ENCODE measurements around the gene LAMA2. TPM values are rescaled to one million over a fixed set of nuclear protein-coding genes. Genes with fewer than 3 reads are reported as not detected.

The LAMA2 gene
- total RNA-seq, 1 donor from 2014 or later, result 0.23 TPM

DNA sequence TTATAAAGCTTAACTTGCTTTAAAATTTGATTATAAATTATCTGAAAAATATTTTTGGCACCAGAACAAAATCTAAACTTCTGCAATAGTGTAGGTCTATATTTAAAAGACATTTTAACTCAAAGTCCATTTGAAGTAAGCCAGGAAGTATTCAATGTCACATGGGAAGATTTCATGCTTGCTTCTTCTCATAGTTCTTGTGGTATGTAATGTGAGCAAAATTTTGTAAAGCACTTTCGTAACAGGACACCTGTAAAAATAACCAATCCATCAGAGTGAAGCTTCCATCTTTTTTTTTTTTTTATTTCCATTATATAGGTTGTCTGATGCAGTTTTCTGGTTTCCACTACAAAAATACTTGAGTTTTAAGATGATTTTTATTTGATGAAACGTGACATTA lies 386.1 kb downstream of the LAMA2 start:
- no peak overlapping the region for H3K27ac Mint-ChIP-seq
- H3K27me3 Mint-ChIP-seq (ENCODE audit: low read depth), result no peaks in the 10 kb centered on the region
- no peaks in the 10 kb centered on the region for H3K36me3 Mint-ChIP-seq (ENCODE audit: low read depth)

DNA sequence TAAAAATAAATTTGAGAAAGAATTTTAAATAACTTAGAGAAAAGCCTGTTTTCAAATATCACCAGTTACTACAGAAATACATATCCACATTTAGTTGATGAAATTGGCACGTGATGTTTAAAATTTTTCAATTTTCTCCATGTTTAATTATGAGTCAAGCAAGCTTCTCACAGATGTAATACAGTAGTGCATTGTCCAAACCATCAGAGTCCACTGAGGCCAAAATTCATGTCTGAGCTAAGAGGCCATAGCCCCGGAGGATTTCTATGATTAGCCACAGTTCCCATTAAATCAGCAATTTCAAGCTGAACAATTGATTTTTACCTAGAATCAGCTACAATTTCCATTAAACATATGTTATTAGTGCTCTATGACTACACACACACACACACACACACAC lies 387.0 kb downstream of the LAMA2 start:
- no peak for DNase-seq (ENCODE audit: low spot score)
- Mint-ChIP-seq H3K36me3 (ENCODE audit: low read depth) (no peaks in the 10 kb centered on the region), H3K4me1 (ENCODE audit: low read depth) (no peaks in the 10 kb centered on the region), H3K4me3 (ENCODE audit: low read depth) (no peak overlapping the region), H3K9me3 (no peaks in the 10 kb centered on the region), H3K27me3 (ENCODE audit: low read depth) (no peaks in the 10 kb centered on the region), H3K27ac (no peak overlapping the region)
- intact Hi-C loops (cut with micrococcal nuclease), result no loop called here

More for the DNA sequence above, 386.1 kb downstream of the LAMA2 start:
- DNase-seq (ENCODE audit: low spot score), result no peak
- Mint-ChIP-seq H3K4me1 (ENCODE audit: low read depth) (no peaks in the 10 kb centered on the region), H3K4me3 (ENCODE audit: low read depth) (no peak overlapping the region), H3K9me3 (no peaks in the 10 kb centered on the region)
- intact Hi-C loops (cut with micrococcal nuclease), result no loop called here

DNA sequence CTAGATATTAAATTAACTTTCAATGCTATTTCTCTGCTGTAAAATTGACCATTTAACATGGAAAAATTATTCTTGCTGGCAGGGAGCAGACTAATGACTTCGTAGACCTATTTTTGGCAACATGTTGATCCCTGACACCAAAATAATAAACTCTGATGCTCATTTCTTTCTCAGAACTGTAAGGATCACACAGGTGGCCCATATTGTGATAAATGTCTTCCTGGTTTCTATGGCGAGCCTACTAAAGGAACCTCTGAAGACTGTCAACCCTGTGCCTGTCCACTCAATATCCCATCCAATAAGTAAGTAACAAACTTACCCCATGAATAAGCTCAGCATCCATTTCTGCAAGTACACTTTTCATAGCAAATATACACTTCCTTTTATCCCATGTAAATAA lies 387.5 kb downstream of the LAMA2 start:
- Mint-ChIP-seq H3K27me3 (ENCODE audit: low read depth) (no peaks in the 10 kb centered on the region), H3K4me1 (ENCODE audit: low read depth) (no peaks in the 10 kb centered on the region), H3K9me3 (no peaks in the 10 kb centered on the region), H3K4me3 (ENCODE audit: low read depth) (no peak overlapping the region), H3K27ac (no peak overlapping the region), H3K36me3 (ENCODE audit: low read depth) (no peaks in the 10 kb centered on the region)
- intact Hi-C loops (cut with micrococcal nuclease), result no loop called here
- DNase-seq (ENCODE audit: low spot score), result no peak

DNA sequence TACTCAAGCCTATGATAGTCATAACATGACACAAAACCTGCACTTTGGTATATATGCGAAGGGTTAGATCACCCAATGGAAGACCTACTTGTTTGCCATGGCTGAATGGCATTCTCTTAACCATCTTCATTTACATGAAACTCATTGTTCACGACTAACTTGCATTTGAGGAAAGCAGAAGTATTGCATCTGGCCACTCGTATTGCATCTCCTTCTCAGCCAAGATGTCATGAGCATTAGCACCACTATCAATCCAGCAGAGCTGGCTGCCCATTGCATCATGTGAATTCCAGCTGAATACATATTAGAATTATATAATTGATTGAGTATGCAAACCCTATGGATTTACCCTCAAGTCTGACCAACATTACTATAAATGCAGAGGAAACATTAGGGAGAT lies 390.2 kb downstream of the LAMA2 start:
- H3K27ac Mint-ChIP-seq, result no peak overlapping the region
- no peak overlapping the region for H3K4me3 Mint-ChIP-seq (ENCODE audit: low read depth)
- peaks cover 4% of the 10 kb centered on the region for H3K4me1 Mint-ChIP-seq (ENCODE audit: low read depth)
- no peak for DNase-seq (ENCODE audit: low spot score)
- peaks cover 4% of the 10 kb centered on the region for H3K27me3 Mint-ChIP-seq (ENCODE audit: low read depth)
- no peaks in the 10 kb centered on the region for H3K36me3 Mint-ChIP-seq (ENCODE audit: low read depth)
- intact Hi-C loops (cut with micrococcal nuclease), result no loop called here
- no peaks in the 10 kb centered on the region for H3K9me3 Mint-ChIP-seq

- H3K27ac Mint-ChIP-seq, result no peak overlapping the region
- no peak for DNase-seq (ENCODE audit: low spot score)
- H3K4me1 Mint-ChIP-seq (ENCODE audit: low read depth), result peaks cover 10% of the 10 kb centered on the region
- H3K4me3 Mint-ChIP-seq (ENCODE audit: low read depth), result no peak overlapping the region
- H3K27me3 Mint-ChIP-seq (ENCODE audit: low read depth), result peaks cover 4% of the 10 kb centered on the region
- H3K9me3 Mint-ChIP-seq, result no peaks in the 10 kb centered on the region
- intact Hi-C loops (cut with micrococcal nuclease), result no loop called here
- no peaks in the 10 kb centered on the region for H3K36me3 Mint-ChIP-seq (ENCODE audit: low read depth)
Measured at GRCh38 chr6:129276461-129276860, 393.5 kb downstream of the LAMA2 start.

DNA sequence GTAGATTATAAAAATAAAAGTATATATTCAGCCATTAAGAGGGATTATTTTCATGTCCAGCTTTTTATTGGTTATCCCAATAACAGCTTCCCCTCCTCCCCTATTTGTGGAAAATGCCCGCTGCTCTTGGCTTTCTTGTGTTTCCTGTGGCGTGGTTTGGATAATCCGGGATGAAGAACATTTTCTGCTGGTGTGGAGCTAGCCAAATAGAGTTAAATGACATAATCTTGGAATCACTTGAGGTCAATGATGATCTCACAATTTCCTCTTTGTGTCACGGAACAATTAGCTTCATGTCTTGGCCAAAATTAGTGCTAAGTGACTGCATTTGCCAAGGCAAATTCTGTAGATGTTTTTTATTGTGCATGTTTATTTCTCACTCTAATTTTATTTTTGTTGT lies 394.0 kb downstream of the LAMA2 start:
- Mint-ChIP-seq H3K27ac (no peak overlapping the region), H3K27me3 (ENCODE audit: low read depth) (peaks cover 4% of the 10 kb centered on the region), H3K4me3 (ENCODE audit: low read depth) (no peak overlapping the region), H3K4me1 (ENCODE audit: low read depth) (peaks cover 10% of the 10 kb centered on the region), H3K9me3 (no peaks in the 10 kb centered on the region), H3K36me3 (ENCODE audit: low read depth) (no peaks in the 10 kb centered on the region)
- intact Hi-C loops (cut with micrococcal nuclease), result no loop called here
- DNase-seq (ENCODE audit: low spot score), result no peak

DNA sequence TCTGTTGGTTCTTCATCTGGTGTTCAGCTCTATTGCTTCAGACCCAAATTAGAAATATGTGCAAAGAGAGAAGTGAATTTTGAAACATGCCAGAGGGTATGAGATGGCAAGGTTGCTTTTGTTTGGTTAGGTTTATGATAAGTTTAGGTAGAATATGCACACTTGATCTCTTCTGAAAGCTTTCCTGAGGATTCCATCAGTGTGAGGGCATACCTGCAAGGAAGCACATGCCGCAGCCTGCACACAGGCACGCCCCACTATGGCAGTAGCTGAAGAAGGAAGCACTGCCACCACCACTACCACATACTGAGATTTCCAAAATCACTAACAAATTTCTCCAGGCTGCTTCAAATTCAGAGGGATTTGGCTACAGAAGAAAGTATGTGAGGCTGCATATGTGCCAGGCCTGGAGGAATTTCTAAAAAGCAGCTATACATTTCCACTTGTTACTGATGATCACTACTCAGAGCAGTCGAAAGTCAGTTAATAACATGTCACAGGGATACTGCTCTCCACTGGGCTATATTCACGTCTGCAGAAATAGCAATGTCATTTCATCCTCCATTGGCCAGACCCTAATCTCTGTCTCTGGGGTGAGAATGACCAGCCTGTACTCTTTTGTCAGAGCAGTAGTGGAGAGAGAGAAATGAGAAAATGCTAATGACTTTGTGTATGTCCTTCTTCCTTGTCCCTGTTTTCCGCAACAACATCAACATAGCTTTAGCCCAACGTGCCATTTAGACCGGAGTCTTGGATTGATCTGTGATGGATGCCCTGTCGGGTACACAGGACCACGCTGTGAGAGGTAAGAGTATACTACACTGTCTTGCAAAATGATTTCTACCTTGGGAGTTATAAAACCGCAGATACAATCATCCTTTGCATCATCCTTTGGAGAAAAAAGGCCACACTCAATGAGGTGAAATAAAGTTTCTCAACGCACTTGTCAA lies 396.7 kb downstream of the LAMA2 start:
- Mint-ChIP-seq H3K27ac (no peak overlapping the region), H3K27me3 (ENCODE audit: low read depth) (peaks cover 4% of the 10 kb centered on the region), H3K9me3 (no peaks in the 10 kb centered on the region), H3K36me3 (ENCODE audit: low read depth) (no peaks in the 10 kb centered on the region), H3K4me3 (ENCODE audit: low read depth) (no peak overlapping the region), H3K4me1 (ENCODE audit: low read depth) (peaks cover 10% of the 10 kb centered on the region)
- intact Hi-C loops (cut with micrococcal nuclease), result no loop called here
- DNase-seq (ENCODE audit: low spot score), result no peak

GRCh38 chr6:129280293-129280644 lies 397.3 kb downstream of the LAMA2 start:
- intact Hi-C loops (cut with micrococcal nuclease), result no loop called here
- Mint-ChIP-seq H3K9me3 (no peaks in the 10 kb centered on the region), H3K27ac (no peak overlapping the region), H3K36me3 (ENCODE audit: low read depth) (no peaks in the 10 kb centered on the region), H3K4me3 (ENCODE audit: low read depth) (no peak overlapping the region), H3K4me1 (ENCODE audit: low read depth) (peaks cover 10% of the 10 kb centered on the region), H3K27me3 (ENCODE audit: low read depth) (peaks cover 4% of the 10 kb centered on the region)
- DNase-seq (ENCODE audit: low spot score), result no peak

- no peaks in the 10 kb centered on the region for H3K9me3 Mint-ChIP-seq
- H3K36me3 Mint-ChIP-seq (ENCODE audit: low read depth), result no peaks in the 10 kb centered on the region
- no peak overlapping the region for H3K27ac Mint-ChIP-seq
- no peak overlapping the region for H3K4me3 Mint-ChIP-seq (ENCODE audit: low read depth)
- peaks cover 4% of the 10 kb centered on the region for H3K27me3 Mint-ChIP-seq (ENCODE audit: low read depth)
- intact Hi-C loops (cut with micrococcal nuclease), result no loop called here
- DNase-seq (ENCODE audit: low spot score), result no peak
- peaks cover 10% of the 10 kb centered on the region for H3K4me1 Mint-ChIP-seq (ENCODE audit: low read depth)
Measured at GRCh38 chr6:129280749-129281148, 397.8 kb downstream of the LAMA2 start.

DNA sequence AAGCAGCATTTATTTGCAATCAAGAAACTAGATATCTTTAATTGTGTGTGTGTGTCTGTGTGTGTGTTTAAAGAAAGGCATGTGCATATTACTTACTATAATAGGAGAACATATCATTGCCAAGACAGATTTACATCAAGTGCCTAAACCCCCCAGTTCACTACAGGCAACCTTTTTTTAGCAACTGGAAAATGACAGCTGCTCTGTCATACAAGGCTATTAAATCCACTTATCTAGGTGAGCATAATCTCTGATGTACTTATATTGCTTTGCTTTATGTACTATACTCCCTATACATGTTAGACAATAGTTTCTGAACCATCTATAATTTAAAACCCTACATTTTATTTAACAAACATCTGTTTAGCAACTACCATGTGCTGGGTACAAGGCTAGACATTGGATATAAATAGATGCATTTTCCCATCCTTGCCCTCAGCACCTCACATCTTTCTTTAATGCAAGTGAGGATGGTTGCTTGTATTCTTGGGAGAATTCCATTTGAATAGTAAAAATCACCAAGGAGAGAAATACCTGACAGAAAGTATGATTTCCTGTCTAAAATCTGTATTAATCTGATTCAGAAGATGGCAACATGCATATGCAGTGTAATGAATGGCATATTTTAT lies 398.3 kb downstream of the LAMA2 start:
- H3K4me1 Mint-ChIP-seq (ENCODE audit: low read depth), result peaks cover 10% of the 10 kb centered on the region
- no peaks in the 10 kb centered on the region for H3K9me3 Mint-ChIP-seq
- no peak overlapping the region for H3K27ac Mint-ChIP-seq
- peaks cover 2% of the 10 kb centered on the region for H3K27me3 Mint-ChIP-seq (ENCODE audit: low read depth)
- no peak for DNase-seq (ENCODE audit: low spot score)
- intact Hi-C loops (cut with micrococcal nuclease), result no loop called here
- no peaks in the 10 kb centered on the region for H3K36me3 Mint-ChIP-seq (ENCODE audit: low read depth)
- H3K4me3 Mint-ChIP-seq (ENCODE audit: low read depth), result no peak overlapping the region

DNA sequence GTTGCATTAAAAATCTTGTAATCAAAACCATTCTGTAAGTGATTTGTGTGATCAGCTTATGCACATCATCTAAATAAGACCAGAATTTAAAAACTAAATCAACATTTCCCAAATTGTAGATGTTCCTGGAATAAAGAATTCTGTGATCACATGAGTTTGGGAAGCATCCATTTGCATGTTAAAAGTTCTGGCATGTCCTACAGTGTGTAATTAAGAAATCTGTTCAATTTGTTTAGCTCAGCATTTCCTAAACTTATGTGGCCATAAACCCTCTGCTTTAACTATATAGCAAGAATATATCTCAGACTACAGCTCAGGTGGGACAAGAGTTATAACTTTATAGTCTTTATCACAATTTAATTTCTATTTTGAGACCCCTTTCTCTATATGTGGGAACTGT lies 399.1 kb downstream of the LAMA2 start:
- intact Hi-C loops (cut with micrococcal nuclease), result no loop called here
- H3K4me1 Mint-ChIP-seq (ENCODE audit: low read depth), result peaks cover 9% of the 10 kb centered on the region

GRCh38 chr6:129284225-129284624 lies 401.3 kb downstream of the LAMA2 start:
- Mint-ChIP-seq H3K4me1 (ENCODE audit: low read depth) (peaks cover 6% of the 10 kb centered on the region), H3K27ac (no peak overlapping the region), H3K27me3 (ENCODE audit: low read depth) (no peaks in the 10 kb centered on the region), H3K9me3 (no peaks in the 10 kb centered on the region), H3K4me3 (ENCODE audit: low read depth) (no peak overlapping the region), H3K36me3 (ENCODE audit: low read depth) (no peaks in the 10 kb centered on the region)
- DNase-seq (ENCODE audit: low spot score), result no peak
- intact Hi-C loops (cut with micrococcal nuclease), result no loop called here

More for the DNA sequence above, 399.1 kb downstream of the LAMA2 start:
- Mint-ChIP-seq H3K27ac (no peak overlapping the region), H3K9me3 (no peaks in the 10 kb centered on the region), H3K36me3 (ENCODE audit: low read depth) (no peaks in the 10 kb centered on the region), H3K27me3 (ENCODE audit: low read depth) (peaks cover 2% of the 10 kb centered on the region), H3K4me3 (ENCODE audit: low read depth) (no peak overlapping the region)
- no peak for DNase-seq (ENCODE audit: low spot score)
